DOHH2 (cell line): ENCODE results near the gene CFAP210.

ENCODE experiments used
- H3F3A ChIP-seq: fragments of 200-600 bp; sonication (generic), shearing (Covaris generic); 2 replicates; pipeline ENCODE4 v1.6.0; 2016; ENCODE audit warnings: antibody characterized with exemption, mild to moderate bottlenecking; ENCODE audit not compliant: control insufficient read depth, insufficient read depth
- H3K27ac ChIP-seq: fragments of 200-600 bp; sonication (generic); 2 replicates; pipeline ENCODE4 v1.5.1; 2014; ENCODE audit warnings: low read depth, mild to moderate bottlenecking, low read length, moderate library complexity
- H3K27me3 ChIP-seq: fragments of 200-600 bp; sonication (generic); 2 replicates; pipeline ENCODE4 v1.6.1; 2014; ENCODE audit warnings: mild to moderate bottlenecking, low read length, mixed read lengths; ENCODE audit not compliant: control insufficient read depth
- H3K36me3 ChIP-seq: fragments of 200-600 bp; sonication (generic); 2 replicates; pipeline ENCODE4 v1.6.1; 2014; ENCODE audit warnings: mild to moderate bottlenecking, low read length, moderate library complexity, mixed read lengths; ENCODE audit not compliant: control insufficient read depth
- H3K4me1 ChIP-seq: fragments of 200-600 bp; sonication (generic); 2 replicates; pipeline ENCODE4 v1.6.1; 2014; ENCODE audit warnings: mild to moderate bottlenecking, low read length, mixed read lengths; ENCODE audit not compliant: control insufficient read depth
- H3K4me2 ChIP-seq: fragments of 200-600 bp; sonication (generic); 2 replicates; pipeline ENCODE4 v1.6.0; 2014; ENCODE audit warnings: mild to moderate bottlenecking, low read length, moderate library complexity
- H3K4me3 ChIP-seq: fragments of 200-600 bp; sonication (generic); 2 replicates; pipeline ENCODE4 v1.5.1; 2014; ENCODE audit warnings: mild to moderate bottlenecking, low read length, mixed read lengths
- H3K79me2 ChIP-seq: fragments of 200-600 bp; sonication (generic); 2 replicates; pipeline ENCODE4 v1.6.1; 2014; ENCODE audit warnings: mild to moderate bottlenecking, low read length, mixed read lengths; ENCODE audit not compliant: control insufficient read depth
- H3K9me2 ChIP-seq: fragments of 200-600 bp; sonication (generic); replicated peaks from 2 replicates; pipeline ENCODE4 v1.6.1; 2014; ENCODE audit warnings: mild to moderate bottlenecking, low read length, mixed read lengths; ENCODE audit not compliant: control insufficient read depth
- H3K9me3 ChIP-seq: fragments of 200-600 bp; sonication (generic); 2 replicates; pipeline ENCODE4 v1.6.1; 2014; ENCODE audit warnings: antibody characterized with exemption, low read length, mixed read lengths; ENCODE audit not compliant: control insufficient read depth, insufficient read depth
- H4K20me1 ChIP-seq: fragments of 200-600 bp; sonication (generic); 2 replicates; pipeline ENCODE4 v1.6.0; 2014; ENCODE audit warnings: low read depth, mild to moderate bottlenecking, antibody characterized with exemption, low read length, moderate library complexity; ENCODE audit not compliant: control insufficient read depth, insufficient read depth
- CTCF ChIP-seq: fragments of 200-600 bp; sonication (generic); IDR thresholded peaks from one replicate; pipeline ENCODE4 v1.5.1; 2014; ENCODE audit warnings: antibody characterized with exemption, mild to moderate bottlenecking, low read depth, low read length; ENCODE audit not compliant: poor library complexity, severe bottlenecking
- EZH2phosphoT487 ChIP-seq: fragments of 200-600 bp; sonication (generic); IDR thresholded peaks from 2 replicates; pipeline ENCODE4 v1.6.1; 2017; ENCODE audit warnings: borderline replicate concordance, mild to moderate bottlenecking, antibody characterized with exemption, low read length, moderate library complexity, mixed read lengths

Gene CFAP210

GRCh38 chr2:169667583-169667982 lies 26.6 kb downstream of the CFAP210 start:
- TF ChIP-seq EZH2phosphoT487 (no peak), CTCF (no peak)
- Histone ChIP-seq H3K79me2 (no peaks in the 10 kb centered on the region), H3F3A (no peaks in the 10 kb centered on the region), H3K9me3 (no peaks in the 10 kb centered on the region), H3K4me1 (no peaks in the 10 kb centered on the region), H3K4me2 (no peak overlapping the region), H3K4me3 (no peak overlapping the region), H3K9me2 (no peaks in the 10 kb centered on the region), H4K20me1 (no peaks in the 10 kb centered on the region), H3K27me3 (no peaks in the 10 kb centered on the region), H3K27ac (no peak overlapping the region), H3K36me3 (no peaks in the 10 kb centered on the region)

- H3K4me2 ChIP-seq: no peak overlapping the region
- TF ChIP-seq CTCF: no peak
- no peak for TF ChIP-seq EZH2phosphoT487
- no peak overlapping the region for H3K4me3 ChIP-seq
Measured at GRCh38 chr2:169664978-169665930, 29.0 kb downstream of the CFAP210 start.

GRCh38 chr2:169664600-169664977 lies 29.6 kb downstream of the CFAP210 start:
- Histone ChIP-seq H3K9me2 (no peaks in the 10 kb centered on the region), H3K27me3 (no peaks in the 10 kb centered on the region), H3K27ac (no peak overlapping the region), H4K20me1 (no peaks in the 10 kb centered on the region), H3K4me2 (no peak overlapping the region), H3K4me1 (peaks cover 6% of the 10 kb centered on the region), H3K9me3 (no peaks in the 10 kb centered on the region), H3K4me3 (no peak overlapping the region), H3K79me2 (no peaks in the 10 kb centered on the region), H3K36me3 (no peaks in the 10 kb centered on the region), H3F3A (no peaks in the 10 kb centered on the region)
- TF ChIP-seq EZH2phosphoT487 (no peak), CTCF (no peak)

More at GRCh38 chr2:169664978-169665930, 29.0 kb downstream of the CFAP210 start:
- Histone ChIP-seq H3K36me3 (no peaks in the 10 kb centered on the region), H4K20me1 (no peaks in the 10 kb centered on the region), H3K9me3 (no peaks in the 10 kb centered on the region), H3F3A (no peaks in the 10 kb centered on the region), H3K27me3 (no peaks in the 10 kb centered on the region), H3K27ac (no peak overlapping the region), H3K4me1 (0 out of 2 replicates have a peak, but pooled peaks cover 6% of the 10 kb centered on the region), H3K9me2 (no peaks in the 10 kb centered on the region), H3K79me2 (no peaks in the 10 kb centered on the region)
